ENCODE results near the gene WDR90. TPM values are rescaled to one million over a fixed set of nuclear protein-coding genes. Genes with fewer than 3 reads are reported as not detected.
A peak's percentile ranks its signal among the peaks of the same experiment; 100 is the strongest.

The WDR90 gene
- total and polyA plus RNA-seq, 2 of the 13 experiments (the other 11 are each of a cell fraction or from before 2014, with no cell fraction given): 14.9 to 28.9 TPM

DNA sequence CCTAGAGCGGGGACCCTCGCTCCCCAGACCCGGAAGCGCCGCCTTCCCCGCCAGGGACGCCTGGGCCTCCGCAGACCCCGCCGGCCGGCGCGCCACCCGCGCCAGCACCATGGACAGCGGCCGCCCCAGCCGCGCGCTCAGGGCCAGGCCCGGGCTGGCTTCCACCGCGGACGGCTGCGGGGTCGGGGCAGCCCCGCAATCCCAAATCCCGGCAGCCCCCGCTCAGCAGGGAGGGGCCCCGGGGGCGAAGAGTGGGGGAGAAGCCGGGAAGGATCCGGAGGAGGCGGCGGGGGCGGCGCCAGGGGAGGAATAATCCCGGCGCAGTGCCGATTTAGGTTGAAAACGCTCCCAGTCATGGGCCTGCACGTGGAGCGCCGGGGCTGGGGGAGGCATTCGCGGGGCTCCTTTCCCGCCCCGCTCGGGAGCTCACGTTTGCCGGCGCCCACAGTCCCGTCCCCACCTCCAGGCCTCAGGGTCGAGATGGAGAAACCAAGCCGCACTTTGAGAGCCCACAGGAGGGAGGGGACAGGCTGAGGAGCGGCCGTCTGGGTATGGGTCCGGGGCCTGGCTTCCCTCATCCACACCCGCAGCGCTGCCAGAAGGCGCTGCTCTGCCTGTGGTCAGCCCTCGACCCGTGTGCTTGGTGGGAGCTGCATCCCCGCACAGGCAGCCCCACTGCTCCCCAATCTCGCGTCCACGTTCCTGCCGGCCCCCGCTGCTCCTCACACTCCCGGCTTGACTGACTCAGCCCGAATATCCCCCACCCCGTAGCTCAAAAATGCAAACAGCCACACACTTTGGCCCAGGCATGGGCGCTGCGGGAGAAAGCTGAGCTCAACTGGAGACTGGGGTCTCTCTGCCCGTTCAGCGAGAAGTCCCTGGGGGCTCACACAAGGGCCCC, 51.8 kb downstream of the WDR90 start (continued):
- TF ChIP-seq, protein P1, sequence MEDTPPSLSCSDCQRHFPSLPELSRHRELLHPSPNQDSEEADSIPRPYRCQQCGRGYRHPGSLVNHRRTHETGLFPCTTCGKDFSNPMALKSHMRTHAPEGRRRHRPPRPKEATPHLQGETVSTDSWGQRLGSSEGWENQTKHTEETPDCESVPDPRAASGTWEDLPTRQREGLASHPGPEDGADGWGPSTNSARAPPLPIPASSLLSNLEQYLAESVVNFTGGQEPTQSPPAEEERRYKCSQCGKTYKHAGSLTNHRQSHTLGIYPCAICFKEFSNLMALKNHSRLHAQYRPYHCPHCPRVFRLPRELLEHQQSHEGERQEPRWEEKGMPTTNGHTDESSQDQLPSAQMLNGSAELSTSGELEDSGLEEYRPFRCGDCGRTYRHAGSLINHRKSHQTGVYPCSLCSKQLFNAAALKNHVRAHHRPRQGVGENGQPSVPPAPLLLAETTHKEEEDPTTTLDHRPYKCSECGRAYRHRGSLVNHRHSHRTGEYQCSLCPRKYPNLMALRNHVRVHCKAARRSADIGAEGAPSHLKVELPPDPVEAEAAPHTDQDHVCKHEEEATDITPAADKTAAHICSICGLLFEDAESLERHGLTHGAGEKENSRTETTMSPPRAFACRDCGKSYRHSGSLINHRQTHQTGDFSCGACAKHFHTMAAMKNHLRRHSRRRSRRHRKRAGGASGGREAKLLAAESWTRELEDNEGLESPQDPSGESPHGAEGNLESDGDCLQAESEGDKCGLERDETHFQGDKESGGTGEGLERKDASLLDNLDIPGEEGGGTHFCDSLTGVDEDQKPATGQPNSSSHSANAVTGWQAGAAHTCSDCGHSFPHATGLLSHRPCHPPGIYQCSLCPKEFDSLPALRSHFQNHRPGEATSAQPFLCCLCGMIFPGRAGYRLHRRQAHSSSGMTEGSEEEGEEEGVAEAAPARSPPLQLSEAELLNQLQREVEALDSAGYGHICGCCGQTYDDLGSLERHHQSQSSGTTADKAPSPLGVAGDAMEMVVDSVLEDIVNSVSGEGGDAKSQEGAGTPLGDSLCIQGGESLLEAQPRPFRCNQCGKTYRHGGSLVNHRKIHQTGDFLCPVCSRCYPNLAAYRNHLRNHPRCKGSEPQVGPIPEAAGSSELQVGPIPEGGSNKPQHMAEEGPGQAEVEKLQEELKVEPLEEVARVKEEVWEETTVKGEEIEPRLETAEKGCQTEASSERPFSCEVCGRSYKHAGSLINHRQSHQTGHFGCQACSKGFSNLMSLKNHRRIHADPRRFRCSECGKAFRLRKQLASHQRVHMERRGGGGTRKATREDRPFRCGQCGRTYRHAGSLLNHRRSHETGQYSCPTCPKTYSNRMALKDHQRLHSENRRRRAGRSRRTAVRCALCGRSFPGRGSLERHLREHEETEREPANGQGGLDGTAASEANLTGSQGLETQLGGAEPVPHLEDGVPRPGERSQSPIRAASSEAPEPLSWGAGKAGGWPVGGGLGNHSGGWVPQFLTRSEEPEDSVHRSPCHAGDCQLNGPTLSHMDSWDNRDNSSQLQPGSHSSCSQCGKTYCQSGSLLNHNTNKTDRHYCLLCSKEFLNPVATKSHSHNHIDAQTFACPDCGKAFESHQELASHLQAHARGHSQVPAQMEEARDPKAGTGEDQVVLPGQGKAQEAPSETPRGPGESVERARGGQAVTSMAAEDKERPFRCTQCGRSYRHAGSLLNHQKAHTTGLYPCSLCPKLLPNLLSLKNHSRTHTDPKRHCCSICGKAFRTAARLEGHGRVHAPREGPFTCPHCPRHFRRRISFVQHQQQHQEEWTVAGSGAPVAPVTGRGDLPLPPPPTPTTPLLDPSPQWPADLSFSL (CRISPR knock-in tag; IDR thresholded peaks at IDR 0.05): no peak
- peak; percentile 33; the same call in 1 of the 2 replicates for TF ChIP-seq YEATS4 (CRISPR knock-in tag; IDR thresholded peaks at IDR 0.05; ENCODE audit: borderline replicate concordance)
- no peak for TF ChIP-seq ZNF816 (CRISPR knock-in tag; IDR thresholded peaks at IDR 0.05; ENCODE audit: borderline replicate concordance)
- TF ChIP-seq ZNF253 (CRISPR knock-in tag; IDR thresholded peaks at IDR 0.05; ENCODE audit: borderline replicate concordance): no peak
- TF ChIP-seq, protein P2, sequence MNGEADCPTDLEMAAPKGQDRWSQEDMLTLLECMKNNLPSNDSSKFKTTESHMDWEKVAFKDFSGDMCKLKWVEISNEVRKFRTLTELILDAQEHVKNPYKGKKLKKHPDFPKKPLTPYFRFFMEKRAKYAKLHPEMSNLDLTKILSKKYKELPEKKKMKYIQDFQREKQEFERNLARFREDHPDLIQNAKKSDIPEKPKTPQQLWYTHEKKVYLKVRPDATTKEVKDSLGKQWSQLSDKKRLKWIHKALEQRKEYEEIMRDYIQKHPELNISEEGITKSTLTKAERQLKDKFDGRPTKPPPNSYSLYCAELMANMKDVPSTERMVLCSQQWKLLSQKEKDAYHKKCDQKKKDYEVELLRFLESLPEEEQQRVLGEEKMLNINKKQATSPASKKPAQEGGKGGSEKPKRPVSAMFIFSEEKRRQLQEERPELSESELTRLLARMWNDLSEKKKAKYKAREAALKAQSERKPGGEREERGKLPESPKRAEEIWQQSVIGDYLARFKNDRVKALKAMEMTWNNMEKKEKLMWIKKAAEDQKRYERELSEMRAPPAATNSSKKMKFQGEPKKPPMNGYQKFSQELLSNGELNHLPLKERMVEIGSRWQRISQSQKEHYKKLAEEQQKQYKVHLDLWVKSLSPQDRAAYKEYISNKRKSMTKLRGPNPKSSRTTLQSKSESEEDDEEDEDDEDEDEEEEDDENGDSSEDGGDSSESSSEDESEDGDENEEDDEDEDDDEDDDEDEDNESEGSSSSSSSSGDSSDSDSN (CRISPR knock-in tag; IDR thresholded peaks at IDR 0.05): no peak
- TF ChIP-seq TFE3 (CRISPR knock-in tag; IDR thresholded peaks at IDR 0.05): no peak; the same call in 1 of the 2 replicates
- TF ChIP-seq NR1H2 (CRISPR knock-in tag; IDR thresholded peaks at IDR 0.05; ENCODE audit: borderline replicate concordance, low read depth): no peak
- TF ChIP-seq NKX3-1 (CRISPR knock-in tag; IDR thresholded peaks at IDR 0.05): peak; percentile 81
- TF ChIP-seq POGK (CRISPR knock-in tag; conservative IDR thresholded peaks at IDR 0.05): peak; percentile 79; the same call in 1 of the 2 replicates
- no peak for TF ChIP-seq ZMAT5 (CRISPR knock-in tag; IDR thresholded peaks at IDR 0.05; ENCODE audit: borderline replicate concordance, low read depth)
- no peak for TF ChIP-seq CEBPG (CRISPR knock-in tag; IDR thresholded peaks at IDR 0.05)
- no peak for TF ChIP-seq ZNF788 (CRISPR knock-in tag; IDR thresholded peaks at IDR 0.05; ENCODE audit: borderline replicate concordance)
- no peak for TF ChIP-seq ONECUT2 (CRISPR knock-in tag; IDR thresholded peaks at IDR 0.05)
- TF ChIP-seq ASH2L (IDR thresholded peaks at IDR 0.05; ENCODE audit: insufficient read length, low read depth, low read length): no peak
- TF ChIP-seq ZNF256 (CRISPR knock-in tag; conservative IDR thresholded peaks at IDR 0.05): no peak
